GM12878 (cell line): Measurements from ENCODE around the gene EFNA1. TPM values are rescaled to one million over a fixed set of nuclear protein-coding genes. Genes with fewer than 3 reads are reported as not detected.
A peak's percentile ranks its signal among the peaks of the same experiment; 100 is the strongest.

Source experiments
- ATAC-seq: fragments of 200-7000 bp; cut with Tn5 transposase; 3 replicates; pipeline ENCODE4 v1.9.1; 2020; ENCODE audit warnings: mild to moderate bottlenecking, moderate library complexity
- BruUV-seq: library from RNA; stranded (reverse); fragments of 400-500 nt; replicated peaks from 2 replicates; lab custom pipeline; 2021; lab: Mats Ljungman, UMichigan
- CTCF ChIA-PET: fragments of 300-600 bp; sonication (Branson Sonifier 250); formaldehyde crosslinking; extraction: SDS; loops from one replicate; lab custom pipeline; 2021; ENCODE audit warnings: inconsistent platforms; lab: Yijun Ruan, JAX
- POLR2A ChIA-PET: fragments of 350-600 bp; formaldehyde crosslinking; extraction: SDS; loops from one replicate; lab custom pipeline; 2021; ENCODE audit warnings: inconsistent platforms; lab: Charles Lee
- RAD21 ChIA-PET: fragments of 300-600 bp; sonication (Branson Sonifier 250); formaldehyde crosslinking; loops from one replicate; lab custom pipeline; 2023; ENCODE audit warnings: antibody characterized with exemption; ENCODE audit not compliant: unreplicated experiment; lab: Charles Lee
- SMC1A ChIA-PET: fragments of 300-600 bp; sonication (Branson Sonifier 250); formaldehyde crosslinking; loops from one replicate; lab custom pipeline; 2023; ENCODE audit not compliant: unreplicated experiment, uncharacterized antibody; lab: Charles Lee
- DNase-seq: peaks from one replicate; pipeline ENCODE4 v3.0.0-alpha.2; 2011; ENCODE audit warnings: low read depth, low spot score
- FAIRE-seq: peaks from 3 replicates; lab custom pipeline; 2011; peaks lifted over from hg19 to GRCh38; lab: Jason Lieb, UNC
- H2AFZ ChIP-seq: 2 replicates; pipeline ENCODE4 v1.6.0; 2011; ENCODE audit warnings: low read depth, low read length, control low read depth; ENCODE audit not compliant: control insufficient read depth
- H3K27ac ChIP-seq: 2 replicates; pipeline ENCODE4 v1.5.1; 2011; ENCODE audit warnings: control low read depth; ENCODE audit not compliant: control insufficient read depth, insufficient read depth
- H3K27me3 ChIP-seq, 2 experiments: replicated peaks in 1 of 2; 2 replicates each; pipeline versions ENCODE4 v1.6.0 to v1.6.1; 2011; ENCODE audit warnings: low read length in 1 of 2; ENCODE audit not compliant: control insufficient read depth in 2 of 2, insufficient read depth in 2 of 2
- H3K36me3 ChIP-seq, 2 experiments: 2 replicates each; pipeline ENCODE4 v1.5.1; 2011; ENCODE audit warnings: low read length in 1 of 2; ENCODE audit not compliant: control insufficient read depth in 2 of 2, insufficient read depth in 2 of 2
- H3K4me1 ChIP-seq: 2 replicates; pipeline ENCODE4 v1.6.1; 2011; ENCODE audit warnings: mild to moderate bottlenecking, low read length, moderate library complexity, mixed read lengths; ENCODE audit not compliant: control insufficient read depth, insufficient read depth
- H3K4me2 ChIP-seq: 2 replicates; pipeline ENCODE4 v1.6.0; 2011; ENCODE audit warnings: control low read depth; ENCODE audit not compliant: control insufficient read depth, insufficient read depth
- H3K4me3 ChIP-seq: fragments of 200-600 bp; sonication (generic); 2 replicates; pipeline ENCODE4 v1.5.1; 2016
- H3K79me2 ChIP-seq: 2 replicates; pipeline ENCODE4 v1.6.0; 2011; ENCODE audit warnings: low read length; ENCODE audit not compliant: control insufficient read depth, insufficient read depth
- H3K9ac ChIP-seq: 2 replicates; pipeline ENCODE4 v1.8.0; 2011; ENCODE audit warnings: low read length, control low read depth, mixed read lengths; ENCODE audit not compliant: control insufficient read depth, insufficient read depth
- H3K9me3 ChIP-seq: replicated peaks from 3 replicates; pipeline ENCODE4 v1.5.1; 2011; ENCODE audit warnings: mild to moderate bottlenecking, low read length; ENCODE audit not compliant: control insufficient read depth, insufficient read depth
- H4K20me1 ChIP-seq: 2 replicates; pipeline ENCODE4 v1.6.0; 2011; ENCODE audit not compliant: control insufficient read depth, insufficient read depth
- CBX3 ChIP-seq: fragments of 200-600 bp; sonication (generic); IDR thresholded peaks from 2 replicates; pipeline ENCODE4 v1.6.1; 2016; ENCODE audit warnings: low read depth, borderline replicate concordance
- CBX5 ChIP-seq: sonication (generic); IDR thresholded peaks from 2 replicates; pipeline ENCODE4 v1.6.1; 2016; ENCODE audit warnings: low read depth, moderate library complexity, mild to moderate bottlenecking, inconsistent platforms
- DPF2 ChIP-seq: fragments of 450-650 bp; IDR thresholded peaks from 2 replicates; pipeline ENCODE4 v1.6.1; 2017; ENCODE audit warnings: mild to moderate bottlenecking
- GABPA ChIP-seq: IDR thresholded peaks from 2 replicates; pipeline ENCODE4 v1.6.1; 2014; ENCODE audit warnings: antibody characterized with exemption, low read depth, mild to moderate bottlenecking, inconsistent platforms
- KDM1A ChIP-seq: fragments of 200-600 bp; sonication (generic); IDR thresholded peaks from 2 replicates; pipeline ENCODE4 v1.6.1; 2016; ENCODE audit warnings: borderline replicate concordance
- MXI1 ChIP-seq: fragments of 150-350 bp; IDR thresholded peaks from 2 replicates; pipeline ENCODE4 v1.6.1; 2011; ENCODE audit warnings: low read depth, mild to moderate bottlenecking, inconsistent platforms, low read length, improper control_type of control experiment
- MYB ChIP-seq: fragments of 150-350 bp; IDR thresholded peaks from 2 replicates; pipeline ENCODE4 v1.6.1; 2014; ENCODE audit warnings: mild to moderate bottlenecking, low read depth, low read length, borderline replicate concordance
- ZBED1 ChIP-seq: IDR thresholded peaks from 2 replicates; pipeline ENCODE4 v1.6.1; 2016; ENCODE audit warnings: borderline replicate concordance
- ZNF207 ChIP-seq: fragments of 450-650 bp; IDR thresholded peaks from 2 replicates; pipeline ENCODE4 v1.6.1; 2014; ENCODE audit warnings: antibody characterized with exemption, mild to moderate bottlenecking, borderline replicate concordance
- ZNF384 ChIP-seq: IDR thresholded peaks from 2 replicates; pipeline ENCODE4 v1.6.1; 2012; ENCODE audit warnings: low read depth, mild to moderate bottlenecking, low read length, improper control_type of control experiment, borderline replicate concordance
- WGBS: methylation state at CpG from one replicate; pipeline ENCODE4 v1.1.6; 2016; ENCODE audit warnings: low lambda C conversion rate; ENCODE audit not compliant: insufficient replicate concordance, insufficient coverage; ENCODE audit errors: missing lambda C conversion rate; 5-methylcytosine and 5-hydroxymethylcytosine counted together
- in situ Hi-C: fragments of 300-500 bp; cut with MboI; formaldehyde crosslinking; loops from 9 replicates; pipeline ENCODE4 v1.14.3; 2018; ENCODE audit warnings: mixed read lengths
- intact Hi-C: fragments of 100-400 bp; cut with micrococcal nuclease; formaldehyde crosslinking; loops from one replicate; pipeline ENCODE4 v1.14.2; 2022; ENCODE audit not compliant: unreplicated experiment
- polyA plus RNA-seq, 11 experiments: library from polyadenylated mRNA; depleted of rRNA in 4 of 11; unstranded in 6 of 11; stranded (reverse) in 5 of 11; fragments of >200 nt; fragmentation: Nextera tagmentation in 4 of 11; fragmentation: Illumina TruSeq in 1 of 11; extraction: Ambion mirVana in 4 of 11; extraction: Trizol in 1 of 11; gene quantifications; 1 replicate in 1 of 11; 2 replicates in 10 of 11; pipeline versions ENCODE4 v1.2.1 to v1.2.3, GENCODE V29; 2011 to 2016; ENCODE audit warnings: inconsistent platforms in 2 of 11, missing spikeins in 2 of 11, low read depth in 1 of 11
- total RNA-seq, 4 experiments: library from RNA; depleted of rRNA in 3 of 4; stranded (reverse); fragments of >200 nt in 3 of 4; fragmentation: Illumina TruSeq in 1 of 4; extraction: Trizol in 1 of 4; gene quantifications; 2 replicates each; pipeline versions ENCODE4 v1.2.1 to v1.2.3, GENCODE V29; 2013 to 2021
- TF ChIP-seq, protein P1 (sequence below): IDR thresholded peaks from 2 replicates; pipeline ENCODE4 v1.6.1; 2012; ENCODE audit warnings: low read depth, low read length, improper control_type of control experiment
- TF ChIP-seq, protein P2 (sequence below): fragments of 450-650 bp; IDR thresholded peaks from 2 replicates; pipeline ENCODE4 v1.6.1; 2017; ENCODE audit warnings: mild to moderate bottlenecking, moderate library complexity
- TF ChIP-seq, protein P3 (sequence below): fragments of 450-650 bp; IDR thresholded peaks from 2 replicates; pipeline ENCODE4 v1.6.1; 2017; ENCODE audit warnings: antibody characterized with exemption, mild to moderate bottlenecking, moderate library complexity
- TF ChIP-seq, protein P4 (sequence below): IDR thresholded peaks from 2 replicates; pipeline ENCODE4 v1.6.1; 2012; ENCODE audit warnings: low read depth, low read length, improper control_type of control experiment

The EFNA1 gene
- total and polyA plus RNA-seq, 10 of the 15 experiments (the other 5 are each of a cell fraction or from before 2014, with no cell fraction given), result 0.13 to 7.5 (median 0.28) TPM; not detected in 5

DNA sequence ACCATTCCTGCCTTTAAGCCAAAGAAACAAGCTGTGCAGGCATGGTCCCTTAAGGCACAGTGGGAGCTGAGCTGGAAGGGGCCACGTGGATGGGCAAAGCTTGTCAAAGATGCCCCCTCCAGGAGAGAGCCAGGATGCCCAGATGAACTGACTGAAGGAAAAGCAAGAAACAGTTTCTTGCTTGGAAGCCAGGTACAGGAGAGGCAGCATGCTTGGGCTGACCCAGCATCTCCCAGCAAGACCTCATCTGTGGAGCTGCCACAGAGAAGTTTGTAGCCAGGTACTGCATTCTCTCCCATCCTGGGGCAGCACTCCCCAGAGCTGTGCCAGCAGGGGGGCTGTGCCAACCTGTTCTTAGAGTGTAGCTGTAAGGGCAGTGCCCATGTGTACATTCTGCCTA, 6.6 kb downstream of the EFNA1 start:
- no TSS peak for BruUV-seq
- Histone ChIP-seq H3K9ac (no peak overlapping the region), H3K27ac (no peak overlapping the region), H3K36me3 (peaks cover 0 to 3% of the 10 kb centered on the region in 2 experiments; a peak in 2 of 4 replicates), H3K9me3 (no peaks in the 10 kb centered on the region), H4K20me1 (no peaks in the 10 kb centered on the region), H3K4me3 (no peak overlapping the region), H3K79me2 (peaks cover 20% of the 10 kb centered on the region), H2AFZ (no peak overlapping the region), H3K27me3 (no peaks in the 10 kb centered on the region), H3K4me1 (peaks cover 13% of the 10 kb centered on the region), H3K4me2 (peak overlapping the region; percentile 67; the same call in 1 of the 2 replicates)
- ATAC-seq (no peak), FAIRE-seq (no peak), DNase-seq (no peak)
- ChIA-PET CTCF (interaction anchor here (0.7 to 6.0 kb wide), 8 partner anchors 13 to 255 kb away, joined by 3 to 37 read pairs (median 4); partner anchors contain the start of genes KRTCAP2 and TRIM46), POLR2A (interaction anchor here (0.5 to 1.1 kb wide), 3 partner anchors 9 to 601 kb away, joined by 3 to 4 read pairs (median 3); no protein-coding TSS in a partner anchor), RAD21 (interaction anchor here (0.7 to 2.6 kb wide), 4 partner anchors 35 to 42 kb away, joined by 3 to 9 read pairs (median 6); partner anchors contain the start of gene KRTCAP2), SMC1A (interaction anchor here (1.0 to 2.4 kb wide), 4 partner anchors 17 to 43 kb away, joined by 3 to 6 read pairs (median 4); no protein-coding TSS in a partner anchor)
- intact Hi-C loops, result no loop called here
- in situ Hi-C loops, result no loop called here
- 45% methylated on average over 1 of the region's 1 CpG for WGBS
- TF ChIP-seq MYB, result no peak
- TF ChIP-seq CBX5, result no peak
- TF ChIP-seq ZNF384, result no peak
- TF ChIP-seq DPF2, result no peak
- no peak for TF ChIP-seq ZNF207
- TF ChIP-seq, protein P1, sequence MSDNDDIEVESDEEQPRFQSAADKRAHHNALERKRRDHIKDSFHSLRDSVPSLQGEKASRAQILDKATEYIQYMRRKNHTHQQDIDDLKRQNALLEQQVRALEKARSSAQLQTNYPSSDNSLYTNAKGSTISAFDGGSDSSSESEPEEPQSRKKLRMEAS, result no peak
- TF ChIP-seq, protein P2, sequence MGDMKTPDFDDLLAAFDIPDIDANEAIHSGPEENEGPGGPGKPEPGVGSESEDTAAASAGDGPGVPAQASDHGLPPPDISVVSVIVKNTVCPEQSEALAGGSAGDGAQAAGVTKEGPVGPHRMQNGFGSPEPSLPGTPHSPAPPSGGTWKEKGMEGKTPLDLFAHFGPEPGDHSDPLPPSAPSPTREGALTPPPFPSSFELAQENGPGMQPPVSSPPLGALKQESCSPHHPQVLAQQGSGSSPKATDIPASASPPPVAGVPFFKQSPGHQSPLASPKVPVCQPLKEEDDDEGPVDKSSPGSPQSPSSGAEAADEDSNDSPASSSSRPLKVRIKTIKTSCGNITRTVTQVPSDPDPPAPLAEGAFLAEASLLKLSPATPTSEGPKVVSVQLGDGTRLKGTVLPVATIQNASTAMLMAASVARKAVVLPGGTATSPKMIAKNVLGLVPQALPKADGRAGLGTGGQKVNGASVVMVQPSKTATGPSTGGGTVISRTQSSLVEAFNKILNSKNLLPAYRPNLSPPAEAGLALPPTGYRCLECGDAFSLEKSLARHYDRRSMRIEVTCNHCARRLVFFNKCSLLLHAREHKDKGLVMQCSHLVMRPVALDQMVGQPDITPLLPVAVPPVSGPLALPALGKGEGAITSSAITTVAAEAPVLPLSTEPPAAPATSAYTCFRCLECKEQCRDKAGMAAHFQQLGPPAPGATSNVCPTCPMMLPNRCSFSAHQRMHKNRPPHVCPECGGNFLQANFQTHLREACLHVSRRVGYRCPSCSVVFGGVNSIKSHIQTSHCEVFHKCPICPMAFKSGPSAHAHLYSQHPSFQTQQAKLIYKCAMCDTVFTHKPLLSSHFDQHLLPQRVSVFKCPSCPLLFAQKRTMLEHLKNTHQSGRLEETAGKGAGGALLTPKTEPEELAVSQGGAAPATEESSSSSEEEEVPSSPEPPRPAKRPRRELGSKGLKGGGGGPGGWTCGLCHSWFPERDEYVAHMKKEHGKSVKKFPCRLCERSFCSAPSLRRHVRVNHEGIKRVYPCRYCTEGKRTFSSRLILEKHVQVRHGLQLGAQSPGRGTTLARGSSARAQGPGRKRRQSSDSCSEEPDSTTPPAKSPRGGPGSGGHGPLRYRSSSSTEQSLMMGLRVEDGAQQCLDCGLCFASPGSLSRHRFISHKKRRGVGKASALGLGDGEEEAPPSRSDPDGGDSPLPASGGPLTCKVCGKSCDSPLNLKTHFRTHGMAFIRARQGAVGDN, result no peak
- no peak for TF ChIP-seq ZBED1
- TF ChIP-seq GABPA, result no peak
- no peak for TF ChIP-seq CBX3
- TF ChIP-seq, protein P3, sequence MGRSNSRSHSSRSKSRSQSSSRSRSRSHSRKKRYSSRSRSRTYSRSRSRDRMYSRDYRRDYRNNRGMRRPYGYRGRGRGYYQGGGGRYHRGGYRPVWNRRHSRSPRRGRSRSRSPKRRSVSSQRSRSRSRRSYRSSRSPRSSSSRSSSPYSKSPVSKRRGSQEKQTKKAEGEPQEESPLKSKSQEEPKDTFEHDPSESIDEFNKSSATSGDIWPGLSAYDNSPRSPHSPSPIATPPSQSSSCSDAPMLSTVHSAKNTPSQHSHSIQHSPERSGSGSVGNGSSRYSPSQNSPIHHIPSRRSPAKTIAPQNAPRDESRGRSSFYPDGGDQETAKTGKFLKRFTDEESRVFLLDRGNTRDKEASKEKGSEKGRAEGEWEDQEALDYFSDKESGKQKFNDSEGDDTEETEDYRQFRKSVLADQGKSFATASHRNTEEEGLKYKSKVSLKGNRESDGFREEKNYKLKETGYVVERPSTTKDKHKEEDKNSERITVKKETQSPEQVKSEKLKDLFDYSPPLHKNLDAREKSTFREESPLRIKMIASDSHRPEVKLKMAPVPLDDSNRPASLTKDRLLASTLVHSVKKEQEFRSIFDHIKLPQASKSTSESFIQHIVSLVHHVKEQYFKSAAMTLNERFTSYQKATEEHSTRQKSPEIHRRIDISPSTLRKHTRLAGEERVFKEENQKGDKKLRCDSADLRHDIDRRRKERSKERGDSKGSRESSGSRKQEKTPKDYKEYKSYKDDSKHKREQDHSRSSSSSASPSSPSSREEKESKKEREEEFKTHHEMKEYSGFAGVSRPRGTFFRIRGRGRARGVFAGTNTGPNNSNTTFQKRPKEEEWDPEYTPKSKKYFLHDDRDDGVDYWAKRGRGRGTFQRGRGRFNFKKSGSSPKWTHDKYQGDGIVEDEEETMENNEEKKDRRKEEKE, result no peak
- TF ChIP-seq MXI1, result no peak
- TF ChIP-seq, protein P4, sequence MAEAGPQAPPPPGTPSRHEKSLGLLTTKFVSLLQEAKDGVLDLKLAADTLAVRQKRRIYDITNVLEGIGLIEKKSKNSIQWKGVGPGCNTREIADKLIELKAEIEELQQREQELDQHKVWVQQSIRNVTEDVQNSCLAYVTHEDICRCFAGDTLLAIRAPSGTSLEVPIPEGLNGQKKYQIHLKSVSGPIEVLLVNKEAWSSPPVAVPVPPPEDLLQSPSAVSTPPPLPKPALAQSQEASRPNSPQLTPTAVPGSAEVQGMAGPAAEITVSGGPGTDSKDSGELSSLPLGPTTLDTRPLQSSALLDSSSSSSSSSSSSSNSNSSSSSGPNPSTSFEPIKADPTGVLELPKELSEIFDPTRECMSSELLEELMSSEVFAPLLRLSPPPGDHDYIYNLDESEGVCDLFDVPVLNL, result no peak
- no peak for TF ChIP-seq KDM1A
